Ovary (tissue), 3 donors: ENCODE results near the gene IQSEC1.

Experiments
- CTCF ChIP-seq, 3 donors: fragments of 450-650 bp in 2 of 3; fragments of 200-600 bp in 1 of 3; IDR thresholded peaks; one replicate each; pipeline versions ENCODE4 v1.5.1 to v1.8.0; 2016 to 2022; ENCODE audit warnings: antibody characterized with exemption in 3 of 3, mild to moderate bottlenecking in 1 of 3
- EP300 ChIP-seq: sonication (generic); formaldehyde crosslinking; IDR thresholded peaks from one replicate; pipeline ENCODE4 v1.6.1; 2017; ENCODE audit warnings: antibody characterized with exemption
- POLR2A ChIP-seq: fragments of 450-650 bp; IDR thresholded peaks from one replicate; pipeline ENCODE4 v1.6.1; 2017; ENCODE audit warnings: antibody characterized with exemption, mild to moderate bottlenecking, moderate library complexity
- donor health status: DM: no; HTN: no; CAD: no.

DNA sequence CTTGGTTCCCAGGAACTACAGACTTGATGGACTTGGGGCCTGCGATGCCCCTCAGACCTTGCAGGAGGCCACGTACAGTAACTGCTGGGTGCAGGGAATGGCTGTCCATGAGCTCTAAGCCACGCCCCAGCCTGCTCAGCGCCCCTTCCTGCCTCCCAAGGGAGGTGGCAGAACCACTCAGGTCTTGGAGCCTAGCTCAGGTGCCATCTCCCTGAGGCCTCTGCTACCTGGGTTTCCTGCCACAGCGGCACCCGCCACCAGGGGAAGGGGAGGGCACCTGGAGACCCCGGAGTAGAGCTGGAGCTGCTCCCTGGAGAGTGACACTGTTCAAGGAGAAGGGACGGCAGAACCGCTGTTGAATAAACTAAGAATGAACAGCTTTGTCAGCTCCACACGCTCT is 154.0 kb downstream of the IQSEC1 start:
- TF ChIP-seq CTCF (IDR thresholded peaks at IDR 0.05): no peak
- TF ChIP-seq EP300: no peak
- no peak for TF ChIP-seq POLR2A
